HepG2 (cell line): ENCODE measurements around the gene RABGAP1. TPM values are rescaled to one million over a fixed set of nuclear protein-coding genes. Genes with fewer than 3 reads are reported as not detected.

Source experiments
- ATAC-seq: fragments of 200-7000 bp; cut with Tn5 transposase; 3 replicates; pipeline ENCODE4 v1.9.1; 2020; ENCODE audit warnings: mild to moderate bottlenecking, moderate library complexity
- BruUV-seq: library from RNA; stranded (reverse); fragments of 400-500 nt; replicated peaks from 2 replicates; lab custom pipeline; 2021; lab: Mats Ljungman, UMichigan
- CTCF ChIA-PET: fragments of 300-600 bp; formaldehyde crosslinking; extraction: SDS; loops from one replicate; lab custom pipeline; 2021; ENCODE audit warnings: low total read pairs, inconsistent platforms, low intra/inter-chr PET ratio; lab: Yijun Ruan, JAX
- POLR2A ChIA-PET: fragments of 350-600 bp; sonication (Branson Sonifier 250); formaldehyde crosslinking; loops from one replicate; lab custom pipeline; 2020; ENCODE audit warnings: antibody characterized with exemption, inconsistent platforms; lab: Yijun Ruan, JAX
- DNase-seq: peaks from one replicate; pipeline ENCODE4 v3.0.0-alpha.2; 2015; ENCODE audit warnings: low spot score
- FAIRE-seq: peaks from 3 replicates; lab custom pipeline; 2011; peaks lifted over from hg19 to GRCh38; lab: Jason Lieb, UNC
- H2AFZ ChIP-seq: one replicate; pipeline ENCODE4 v1.6.1; 2011; ENCODE audit warnings: low read length, inconsistent platforms
- H3K27ac ChIP-seq: fragments of 300-600 bp; 3 replicates; pipeline ENCODE4 v1.8.0; 2011; ENCODE audit warnings: mixed run types, mild to moderate bottlenecking, mixed read lengths, low read length, inconsistent platforms; ENCODE audit not compliant: insufficient read depth; ENCODE audit errors: extremely low read length
- H3K27me3 ChIP-seq, 2 experiments: fragments of 200-600 bp in 1 of 2; 2 replicates in 1 of 2; 3 replicates in 1 of 2; pipeline versions ENCODE4 v1.6.0 to v1.8.0; 2011; ENCODE audit warnings: low read length in 2 of 2, mild to moderate bottlenecking in 2 of 2, moderate library complexity in 2 of 2, inconsistent platforms in 1 of 2; ENCODE audit not compliant: insufficient read depth in 2 of 2, control insufficient read depth in 1 of 2
- H3K36me3 ChIP-seq, 2 experiments: fragments of 200-600 bp in 1 of 2; replicated peaks in 1 of 2; 2 replicates in 1 of 2; 3 replicates in 1 of 2; pipeline versions ENCODE4 v1.5.1 to v1.8.0; 2011; ENCODE audit warnings: low read length in 2 of 2, inconsistent platforms in 1 of 2; ENCODE audit not compliant: insufficient read depth in 2 of 2, control insufficient read depth in 1 of 2
- H3K4me1 ChIP-seq: 2 replicates; pipeline ENCODE4 v1.5.1; 2012; ENCODE audit warnings: low read length, inconsistent platforms; ENCODE audit not compliant: insufficient read depth
- H3K4me2 ChIP-seq: 2 replicates; pipeline ENCODE4 v1.6.0; 2011; ENCODE audit warnings: low read depth, low read length, inconsistent platforms
- H3K4me3 ChIP-seq, 3 experiments: fragments of 200-600 bp in 1 of 3; sonication (generic), shearing (Covaris generic) in 1 of 3; replicated peaks in 1 of 3; 2 replicates each; pipeline ENCODE4 v1.5.1; 2011 to 2016; ENCODE audit warnings: low read length in 3 of 3, inconsistent platforms in 2 of 3, low read depth in 2 of 3, mild to moderate bottlenecking in 2 of 3, control low read depth in 1 of 3, mixed read lengths in 1 of 3; ENCODE audit not compliant: insufficient read depth in 1 of 3
- H3K79me2 ChIP-seq: one replicate; pipeline ENCODE4 v1.6.1; 2011; ENCODE audit warnings: low read length, inconsistent platforms; ENCODE audit not compliant: insufficient read depth
- H3K9ac ChIP-seq: 2 replicates; pipeline ENCODE4 v1.6.0; 2011; ENCODE audit warnings: mild to moderate bottlenecking, low read depth, low read length, inconsistent platforms; ENCODE audit not compliant: insufficient read depth
- H3K9me3 ChIP-seq: 2 replicates; pipeline ENCODE4 v1.5.1; 2012; ENCODE audit warnings: mild to moderate bottlenecking, low read length
- H4K20me1 ChIP-seq: 2 replicates; pipeline ENCODE4 v1.6.0; 2011; ENCODE audit warnings: inconsistent platforms, mild to moderate bottlenecking, low read length, moderate library complexity; ENCODE audit not compliant: insufficient read depth
- AGO1 ChIP-seq: fragments of 200-400 bp; formaldehyde crosslinking; IDR thresholded peaks from 2 replicates; pipeline ENCODE4 v1.6.1; 2017; ENCODE audit warnings: mild to moderate bottlenecking, low read depth, low read length, moderate library complexity; ENCODE audit not compliant: poor library complexity, severe bottlenecking
- BCLAF1 ChIP-seq: fragments of 450-650 bp; IDR thresholded peaks from 2 replicates; pipeline ENCODE4 v1.6.1; 2017; ENCODE audit warnings: mild to moderate bottlenecking
- ERF ChIP-seq: IDR thresholded peaks from 2 replicates; pipeline ENCODE4 v1.6.1; 2018; ENCODE audit warnings: missing biosample characterization, missing genetic modification reagents
- HOXA7 ChIP-seq: sonication (generic); formaldehyde crosslinking; IDR thresholded peaks from 2 replicates; pipeline ENCODE4 v1.8.1; 2022; ENCODE audit warnings: mild to moderate bottlenecking, missing genetic modification reagents, moderate library complexity
- KDM3A ChIP-seq: IDR thresholded peaks from 2 replicates; pipeline ENCODE4 v1.6.1; 2018; ENCODE audit warnings: low read depth, missing compliant biosample characterization
- MYPOP ChIP-seq: sonication (generic); formaldehyde crosslinking; IDR thresholded peaks from 2 replicates; pipeline ENCODE4 v1.8.1; 2023; ENCODE audit warnings: mild to moderate bottlenecking, moderate library complexity, missing genetic modification reagents
- NPAS2 ChIP-seq: sonication (generic); formaldehyde crosslinking; IDR thresholded peaks from 2 replicates; pipeline ENCODE4 v1.8.0; 2022; ENCODE audit warnings: mild to moderate bottlenecking, missing genetic modification reagents, borderline replicate concordance
- NR2F1 ChIP-seq, 2 experiments: fragments of 450-650 bp in 1 of 2; formaldehyde crosslinking in 1 of 2; IDR thresholded peaks; 2 replicates each; pipeline versions ENCODE4 v1.5.0 to v1.6.1; 2016 to 2020; ENCODE audit warnings: mild to moderate bottlenecking in 1 of 2, missing compliant biosample characterization in 1 of 2, missing genetic modification reagents in 1 of 2, moderate library complexity in 1 of 2
- PHF21A ChIP-seq: sonication (generic); formaldehyde crosslinking; IDR thresholded peaks from 2 replicates; pipeline ENCODE4 v1.5.0; 2020; ENCODE audit warnings: mild to moderate bottlenecking, missing genetic modification reagents
- REPIN1 ChIP-seq: sonication (generic); formaldehyde crosslinking; IDR thresholded peaks from 2 replicates; pipeline ENCODE4 v1.8.0; 2022; ENCODE audit warnings: missing genetic modification reagents, low read depth, mild to moderate bottlenecking, borderline replicate concordance
- SP2 ChIP-seq: sonication (generic); formaldehyde crosslinking; IDR thresholded peaks from 2 replicates; pipeline ENCODE4 v1.5.1; 2020; ENCODE audit warnings: mild to moderate bottlenecking, missing genetic modification reagents
- TBX3 ChIP-seq: fragments of 450-650 bp; IDR thresholded peaks from 2 replicates; pipeline ENCODE4 v1.6.1; 2017; ENCODE audit warnings: antibody characterized with exemption, mild to moderate bottlenecking, inconsistent platforms, borderline replicate concordance
- ZKSCAN1 ChIP-seq: fragments of 150-350 bp; IDR thresholded peaks from 2 replicates; pipeline ENCODE4 v1.6.1; 2014; ENCODE audit warnings: low read length
- ZNF557 ChIP-seq: sonication (generic); formaldehyde crosslinking; IDR thresholded peaks from 2 replicates; pipeline ENCODE4 v1.4.0; 2020; ENCODE audit warnings: missing genetic modification reagents
- ZNF609 ChIP-seq: sonication (generic); formaldehyde crosslinking; IDR thresholded peaks from 2 replicates; pipeline ENCODE4 v1.4.0; 2020; ENCODE audit warnings: mild to moderate bottlenecking, missing genetic modification reagents, borderline replicate concordance
- ZNF7 ChIP-seq: IDR thresholded peaks from 2 replicates; pipeline ENCODE4 v1.6.1; 2016; ENCODE audit warnings: missing biosample characterization, missing genetic modification reagents
- ZNF749 ChIP-seq: sonication (generic); formaldehyde crosslinking; IDR thresholded peaks from 2 replicates; pipeline ENCODE4 v1.8.0; 2022; ENCODE audit warnings: mild to moderate bottlenecking, missing genetic modification reagents, moderate library complexity, borderline replicate concordance
- WGBS: methylation state at CpG from one replicate; pipeline ENCODE4 v1.1.6; 2017; ENCODE audit warnings: low lambda C conversion rate; 5-methylcytosine and 5-hydroxymethylcytosine counted together
- in situ Hi-C: cut with HindIII; loops from 2 replicates; pipeline ENCODE4 v1.10.0; 2017; ENCODE audit warnings: low pct_unique_long_range_greater_than_20kb; ENCODE audit not compliant: extremely low pct_ligation_motif_present
- intact Hi-C: fragments of 100-400 bp; cut with micrococcal nuclease; formaldehyde crosslinking; loops from one replicate; pipeline ENCODE4 v1.10.0; 2022; ENCODE audit not compliant: unreplicated experiment
- polyA plus RNA-seq, 8 experiments: library from polyadenylated mRNA; depleted of rRNA in 3 of 8; stranded (reverse) in 7 of 8; unstranded in 1 of 8; fragments of >200 nt; fragmentation: Illumina TruSeq in 4 of 8; extraction: Trizol in 4 of 8; gene quantifications; 2 replicates each; pipeline versions ENCODE4 v1.2.1 to v1.2.3, GENCODE V29; 2011 to 2016; ENCODE audit warnings: low read depth in 4 of 8, missing spikeins in 1 of 8, mixed read lengths in 1 of 8; ENCODE audit not compliant: insufficient read depth in 1 of 8
- total RNA-seq, 5 experiments: library from RNA; depleted of rRNA; stranded (reverse); fragments of >200 nt; fragmentation: Illumina TruSeq; extraction: Trizol; gene quantifications; 2 replicates each; pipeline ENCODE4 v1.2.3, GENCODE V29; 2016; ENCODE audit warnings: low read depth in 1 of 5

The RABGAP1 gene
- total and polyA plus RNA-seq, 2 of the 13 experiments (the other 11 are each of a cell fraction or from before 2014, with no cell fraction given) = 19.1 to 19.3 TPM

- CTCF ChIA-PET = no interaction called here
- intact Hi-C loops = no loop called here
- WGBS = 100% methylated on average over 1 of the region's 1 CpG
These were observed 188.6 kb downstream of the RABGAP1 start for GRCh38 chr9:123129423-123129822.

More at GRCh38 chr9:123129423-123129822, 188.6 kb downstream of the RABGAP1 start:
- no peak overlapping the region for H2AFZ ChIP-seq
- no peaks in the 10 kb centered on the region for H3K79me2 ChIP-seq
- H3K27me3 ChIP-seq = no peaks in the 10 kb centered on the region
- no peaks in the 10 kb centered on the region for H4K20me1 ChIP-seq
- no peaks in the 10 kb centered on the region for H3K9me3 ChIP-seq
- no peak overlapping the region for H3K27ac ChIP-seq
- no peak overlapping the region for H3K4me3 ChIP-seq
- in situ Hi-C loops = no loop called here
- no peak overlapping the region for H3K4me2 ChIP-seq
- H3K36me3 ChIP-seq = peaks cover 5 to 6% of the 10 kb centered on the region in 2 experiments; a peak in 4 of 5 replicates
- no TSS peak for BruUV-seq
- TF ChIP-seq ZKSCAN1 (no peak), AGO1 (no peak), HOXA7 (no peak), SP2 (no peak), ZNF7 (no peak), BCLAF1 (no peak), ZNF749 (no peak), REPIN1 (no peak), TBX3 (no peak), KDM3A (CRISPR knock-in tag) (no peak), ZNF609 (CRISPR knock-in tag) (no peak), ERF (CRISPR knock-in tag) (no peak), NPAS2 (CRISPR knock-in tag) (no peak), ZNF557 (CRISPR knock-in tag) (no peak), NR2F1 (CRISPR knock-in tag; IDR thresholded peaks at IDR 0.05) (no peak), MYPOP (no peak), PHF21A (CRISPR knock-in tag) (no peak)
- TF ChIP-seq, all 625 proteins: peak for 0
- no peak for FAIRE-seq
- ATAC-seq = no peak
- POLR2A ChIA-PET = no interaction called here
- H3K9ac ChIP-seq = no peak overlapping the region
- H3K4me1 ChIP-seq = peaks cover 43% of the 10 kb centered on the region
- DNase-seq = no peak
